A549 (cell line): ENCODE data around the gene MAPKAP1. TPM values are rescaled to one million over a fixed set of nuclear protein-coding genes. Genes with fewer than 3 reads are reported as not detected.

ENCODE experiments used
- ATAC-seq, 2 experiments: fragments of 200-7000 bp in 1 of 2; fragments of >200 bp in 1 of 2; cut with Nextera tagmentation in 1 of 2; cut with Tn5 transposase in 1 of 2; 3 replicates each; pipeline versions ENCODE4 v1.8.0 to v1.9.1; 2018 to 2020; ENCODE audit warnings: mild to moderate bottlenecking in 1 of 2, moderate library complexity in 1 of 2
- CTCF ChIA-PET: fragments of 300-600 bp; sonication (Branson Sonifier 250); formaldehyde crosslinking; extraction: SDS; loops from one replicate; lab custom pipeline; 2021; ENCODE audit warnings: antibody characterized with exemption, inconsistent platforms; lab: Yijun Ruan, JAX
- POLR2A ChIA-PET: fragments of 350-600 bp; formaldehyde crosslinking; extraction: SDS; loops from one replicate; lab custom pipeline; 2021; ENCODE audit warnings: antibody characterized with exemption, inconsistent platforms; lab: Yijun Ruan, JAX
- DNase-seq, 2 experiments: peaks; one replicate each; pipeline versions ENCODE4 v3.0.0 to v3.0.0-alpha.2; 2011 to 2016; ENCODE audit warnings: low read depth in 1 of 2, low spot score in 1 of 2
- FAIRE-seq: peaks from 2 replicates; lab custom pipeline; 2011; peaks lifted over from hg19 to GRCh38; lab: Jason Lieb, UNC
- H3K27ac ChIP-seq, 2 experiments: fragments of >200 bp; sonication (Bioruptor Twin); formaldehyde crosslinking; 3 replicates each; pipeline ENCODE4 v1.5.1; 2016 to 2017
- H3K4me1 ChIP-seq: fragments of >200 bp; sonication (Bioruptor Twin); formaldehyde crosslinking; 3 replicates; pipeline ENCODE4 v1.6.1; 2016
- H3K4me2 ChIP-seq: fragments of >200 bp; sonication (Bioruptor Twin); formaldehyde crosslinking; 3 replicates; pipeline ENCODE4 v1.6.1; 2016
- H3K4me3 ChIP-seq: fragments of >200 bp; sonication (Bioruptor Twin); formaldehyde crosslinking; 3 replicates; pipeline ENCODE4 v1.5.1; 2016
- H3K9me3 ChIP-seq: fragments of >200 bp; sonication (Bioruptor Twin); formaldehyde crosslinking; 3 replicates; pipeline ENCODE4 v1.6.1; 2016
- BCL3 ChIP-seq: fragments of >200 bp; sonication (Bioruptor Twin); formaldehyde crosslinking; IDR thresholded peaks from 3 replicates; pipeline ENCODE4 v1.6.1; 2016
- CHD2 ChIP-seq: fragments of 150-350 bp; IDR thresholded peaks from 2 replicates; pipeline ENCODE4 v1.6.1; 2014; ENCODE audit warnings: low read length; ENCODE audit not compliant: partially characterized antibody
- E2F6 ChIP-seq: IDR thresholded peaks from 2 replicates; pipeline ENCODE4 v1.6.1; 2012; ENCODE audit warnings: low read depth, borderline replicate concordance
- EP300 ChIP-seq, 2 experiments: fragments of >200 bp; sonication (Bioruptor Twin); formaldehyde crosslinking; IDR thresholded peaks; 2 replicates in 1 of 2; 3 replicates in 1 of 2; pipeline ENCODE4 v1.6.1; 2016 to 2017
- ESRRA ChIP-seq: fragments of 150-350 bp; IDR thresholded peaks from 2 replicates; pipeline ENCODE4 v1.6.1; 2014; ENCODE audit warnings: mild to moderate bottlenecking, low read length, borderline replicate concordance
- FOSB ChIP-seq: fragments of 250-450 bp; sonication (Bioruptor Pico); IDR thresholded peaks from 2 replicates; pipeline ENCODE4 v1.5.0; 2020; ENCODE audit warnings: mild to moderate bottlenecking, moderate library complexity
- FOXS1 ChIP-seq: fragments of 250-450 bp; sonication (Bioruptor Pico); IDR thresholded peaks from 2 replicates; pipeline ENCODE4 v1.5.0; 2020; ENCODE audit warnings: mild to moderate bottlenecking, moderate library complexity
- HDAC2 ChIP-seq: fragments of 200-600 bp; sonication (generic); IDR thresholded peaks from 2 replicates; pipeline ENCODE4 v1.6.1; 2016
- HES2 ChIP-seq: fragments of >200 bp; sonication (Bioruptor Twin); formaldehyde crosslinking; IDR thresholded peaks from 2 replicates; pipeline ENCODE4 v1.6.1; 2016
- JUN ChIP-seq, 2 experiments: fragments of >200 bp; sonication (Bioruptor Twin); formaldehyde crosslinking; IDR thresholded peaks; 2 replicates in 1 of 2; 3 replicates in 1 of 2; pipeline ENCODE4 v1.6.1; 2016 to 2017
- KDM1A ChIP-seq: fragments of 200-600 bp; sonication (generic); IDR thresholded peaks from 2 replicates; pipeline ENCODE4 v1.6.1; 2016; ENCODE audit warnings: low read depth, mild to moderate bottlenecking
- KDM5A ChIP-seq: fragments of 200-600 bp; sonication (generic); IDR thresholded peaks from 2 replicates; pipeline ENCODE4 v1.6.1; 2016; ENCODE audit warnings: antibody characterized with exemption, mild to moderate bottlenecking
- MAFK ChIP-seq: fragments of 450-650 bp; IDR thresholded peaks from 2 replicates; pipeline ENCODE4 v1.6.1; 2014; ENCODE audit not compliant: partially characterized antibody
- MYC ChIP-seq: IDR thresholded peaks from 2 replicates; pipeline ENCODE4 v1.6.1; 2012; ENCODE audit warnings: mild to moderate bottlenecking, inconsistent platforms, low read length, improper control_type of control experiment, borderline replicate concordance
- NFE2L2 ChIP-seq: fragments of 150-350 bp; conservative IDR thresholded peaks from 2 replicates; pipeline ENCODE4 v1.6.1; 2014; ENCODE audit warnings: low read length
- NPAS2 ChIP-seq: fragments of 250-450 bp; sonication (Bioruptor Pico); IDR thresholded peaks from 2 replicates; pipeline ENCODE4 v1.8.0; 2022; ENCODE audit warnings: mild to moderate bottlenecking, moderate library complexity, borderline replicate concordance
- PBX3 ChIP-seq: IDR thresholded peaks from 2 replicates; pipeline ENCODE4 v1.6.1; 2012
- POLR2AphosphoS2 ChIP-seq: conservative IDR thresholded peaks from 2 replicates; pipeline ENCODE4 v1.6.1; 2012; ENCODE audit warnings: low read length, improper control_type of control experiment, inconsistent platforms
- RCOR1 ChIP-seq: fragments of 150-350 bp; IDR thresholded peaks from 2 replicates; pipeline ENCODE4 v1.6.1; 2014; ENCODE audit warnings: antibody characterized with exemption, low read length, low read depth
- REST ChIP-seq: fragments of 200-600 bp; sonication (generic); IDR thresholded peaks from 2 replicates; pipeline ENCODE4 v1.6.1; 2016; ENCODE audit warnings: antibody characterized with exemption, mild to moderate bottlenecking, moderate library complexity
- RNF2 ChIP-seq: fragments of 200-600 bp; sonication (generic); IDR thresholded peaks from 2 replicates; pipeline ENCODE4 v1.6.1; 2016; ENCODE audit warnings: low read depth, mild to moderate bottlenecking, antibody characterized with exemption, moderate library complexity, borderline replicate concordance
- SMC3 ChIP-seq: fragments of >200 bp; sonication (Bioruptor Twin); formaldehyde crosslinking; IDR thresholded peaks from 3 replicates; pipeline ENCODE4 v1.6.1; 2018; ENCODE audit warnings: inconsistent platforms
- ZFP36 ChIP-seq: fragments of 450-650 bp; IDR thresholded peaks from 2 replicates; pipeline ENCODE4 v1.6.1; 2014; ENCODE audit warnings: borderline replicate concordance; ENCODE audit not compliant: partially characterized antibody
- WGBS: methylation state at CpG from one replicate; pipeline ENCODE4 v1.1.6; 2017; ENCODE audit errors: missing lambda C conversion rate; 5-methylcytosine and 5-hydroxymethylcytosine counted together
- polyA plus RNA-seq, 4 experiments: library from polyadenylated mRNA; depleted of rRNA in 3 of 4; stranded (reverse); fragments of >200 nt; fragmentation: RNase III in 1 of 4; extraction: RNeasy Plus Mini Kit Qiagen cat#74134 plus additional on column Dnase treatment in 1 of 4; gene quantifications; 2 replicates in 3 of 4; 3 replicates in 1 of 4; pipeline ENCODE4 v1.2.3, GENCODE V29; 2011 to 2017

The MAPKAP1 gene
- polyA plus RNA-seq, 2 of the 4 experiments (the other 2 are of a cell fraction) = 49.9 to 119 TPM

- WGBS = 86% methylated on average over 13 of the region's 13 CpGs
- no peak overlapping the region for H3K27ac ChIP-seq
- CTCF ChIA-PET = interaction anchor here (0.6 to 2.4 kb wide), 5 partner anchors 13 to 946 kb away, joined by 3 to 20 read pairs (median 4); no protein-coding TSS in a partner anchor
- no peak overlapping the region for H3K4me2 ChIP-seq
- DNase-seq = no peak
- TF ChIP-seq HES2 (no peak), FOSB (no peak), SMC3 (no peak), REST (no peak), NFE2L2 (no peak), EP300 (IDR thresholded peaks at IDR 0.05) (no peak), RNF2 (no peak), ESRRA (no peak), FOXS1 (no peak), JUN (IDR thresholded peaks at IDR 0.05) (no peak), E2F6 (no peak), MYC (no peak)
- FAIRE-seq = no peak
- ATAC-seq = no peak
- H3K4me1 ChIP-seq = peaks cover 30% of the 10 kb centered on the region
- H3K4me3 ChIP-seq = no peak overlapping the region
- H3K9me3 ChIP-seq = no peaks in the 10 kb centered on the region
- POLR2A ChIA-PET = no interaction called here
Observed at GRCh38 chr9:125544988-125545651, 161.9 kb downstream of the MAPKAP1 start.

- H3K27ac ChIP-seq = no peak overlapping the region
- H3K4me1 ChIP-seq = peaks cover 32% of the 10 kb centered on the region
- no peaks in the 10 kb centered on the region for H3K9me3 ChIP-seq
- no peak overlapping the region for H3K4me3 ChIP-seq
- no peak for DNase-seq
- ChIA-PET POLR2A (no interaction called here), CTCF (interaction anchor here (0.6 to 2.4 kb wide), 4 partner anchors 14 to 947 kb away, joined by 3 to 20 read pairs (median 4); no protein-coding TSS in a partner anchor)
- no peak for FAIRE-seq
- no peak for ATAC-seq
- 90% methylated on average over 4 of the region's 4 CpGs for WGBS
- no peak overlapping the region for H3K4me2 ChIP-seq
- TF ChIP-seq PBX3 (no peak), HDAC2 (no peak), NPAS2 (CRISPR knock-in tag) (no peak), FOSB (no peak), RCOR1 (no peak), KDM5A (no peak), KDM1A (no peak), E2F6 (no peak), MAFK (no peak), CHD2 (no peak), BCL3 (no peak), POLR2AphosphoS2 (no peak), NFE2L2 (no peak), ZFP36 (no peak)
- TF ChIP-seq, all 56 proteins: peak for 0
Observed at GRCh38 chr9:125544484-125544883, 162.5 kb downstream of the MAPKAP1 start.
